Islet of Langerhans (tissue), 1 donor: ENCODE data around the gene SDK1.

Experiments
- FAIRE-seq: peaks from one replicate; lab custom pipeline; 2011; peaks lifted over from hg19 to GRCh38; lab: Jason Lieb, UNC

Gene SDK1

GRCh38 chr7:3425087-3425486, 124.0 kb downstream of the SDK1 start:
- no peak for FAIRE-seq

DNA sequence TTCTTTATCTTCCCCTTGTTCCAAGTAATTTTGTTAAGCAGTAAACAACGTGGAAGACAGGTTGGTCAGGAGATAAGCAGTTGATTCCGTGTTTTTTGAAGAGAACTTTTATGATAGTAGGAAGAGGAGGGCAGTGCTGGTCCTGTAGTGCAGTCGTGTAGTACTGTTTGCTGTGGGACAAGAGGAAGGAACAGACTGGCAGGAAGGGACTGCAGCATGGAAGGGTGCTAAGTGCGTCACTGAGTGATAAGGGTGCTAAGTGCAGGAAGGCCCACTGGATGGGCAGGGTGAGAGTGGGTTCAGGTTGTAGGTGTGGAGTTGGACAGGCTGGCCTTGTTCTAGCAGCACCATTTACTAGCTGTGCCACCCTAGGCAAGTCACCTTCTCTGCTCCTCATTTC, 125.0 kb downstream of the SDK1 start:
- no peak for FAIRE-seq

- no peak for FAIRE-seq
These were observed 126.9 kb downstream of the SDK1 start for GRCh38 chr7:3427957-3428356.

DNA sequence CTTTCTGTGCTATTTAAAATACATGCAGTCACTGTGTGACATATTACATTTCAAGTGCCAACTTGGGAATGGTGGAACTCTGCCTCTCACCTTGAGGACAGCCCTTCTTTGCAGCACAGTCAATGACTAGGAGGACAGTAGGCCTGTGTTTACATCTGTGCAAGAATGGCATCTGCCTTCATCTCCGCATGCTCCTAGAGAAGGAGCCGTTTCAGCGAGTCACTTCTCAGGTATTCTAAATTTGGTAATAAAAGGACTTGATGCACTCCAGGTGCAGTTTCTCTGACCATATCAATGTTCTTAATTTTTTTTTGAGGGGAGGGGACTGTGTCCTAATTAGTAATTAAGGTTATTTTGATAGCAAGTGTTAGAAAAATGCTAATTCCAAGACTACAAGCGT, 128.9 kb downstream of the SDK1 start:
- FAIRE-seq: no peak

GRCh38 chr7:3430588-3430987, 129.5 kb downstream of the SDK1 start:
- no peak for FAIRE-seq

GRCh38 chr7:3431306-3431705, 130.3 kb downstream of the SDK1 start:
- no peak for FAIRE-seq

- no peak for FAIRE-seq
These were observed 131.9 kb downstream of the SDK1 start for GRCh38 chr7:3432911-3433310.

DNA sequence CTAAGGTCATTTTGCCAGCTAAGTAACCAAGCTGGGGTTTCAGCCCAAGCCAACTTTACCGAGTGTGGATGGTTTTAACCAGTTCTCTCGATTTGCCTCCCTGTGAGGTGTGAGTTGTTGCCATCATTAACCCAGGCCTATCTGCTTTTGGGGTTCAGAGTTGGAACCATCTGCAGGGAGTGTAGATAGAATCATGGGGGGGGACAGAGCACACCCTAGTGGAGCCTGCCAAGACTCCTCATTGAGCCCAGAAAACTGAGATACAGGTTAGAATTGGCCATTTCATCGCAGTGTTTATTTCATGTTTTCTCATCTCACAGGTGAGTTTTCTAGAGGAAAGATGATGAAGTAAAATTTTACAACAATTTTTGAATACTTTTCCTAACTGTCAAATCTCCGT, 133.6 kb downstream of the SDK1 start:
- FAIRE-seq: no peak

- no peak for FAIRE-seq
These were observed 135.1 kb downstream of the SDK1 start for GRCh38 chr7:3436112-3436511.

DNA sequence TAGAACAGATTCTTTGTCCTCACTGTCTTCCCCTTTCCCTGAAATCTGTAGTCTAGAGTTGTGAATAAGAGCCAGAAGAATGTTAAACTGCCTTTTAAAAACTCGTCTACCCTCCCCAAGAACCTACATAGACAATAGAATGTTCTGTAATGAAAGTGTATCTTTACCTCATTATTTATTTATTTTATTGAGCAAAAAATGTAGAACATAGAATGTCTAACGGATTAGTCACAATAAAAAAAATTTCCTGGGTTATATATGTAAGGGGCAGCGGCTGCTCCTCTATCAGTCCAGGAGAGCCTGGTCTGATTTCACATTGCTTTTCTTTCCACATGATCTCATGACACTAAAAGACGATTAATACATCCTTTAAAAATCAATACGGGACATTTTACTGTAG, 135.7 kb downstream of the SDK1 start:
- FAIRE-seq: no peak

GRCh38 chr7:3437467-3437866, 136.4 kb downstream of the SDK1 start:
- FAIRE-seq: no peak

DNA sequence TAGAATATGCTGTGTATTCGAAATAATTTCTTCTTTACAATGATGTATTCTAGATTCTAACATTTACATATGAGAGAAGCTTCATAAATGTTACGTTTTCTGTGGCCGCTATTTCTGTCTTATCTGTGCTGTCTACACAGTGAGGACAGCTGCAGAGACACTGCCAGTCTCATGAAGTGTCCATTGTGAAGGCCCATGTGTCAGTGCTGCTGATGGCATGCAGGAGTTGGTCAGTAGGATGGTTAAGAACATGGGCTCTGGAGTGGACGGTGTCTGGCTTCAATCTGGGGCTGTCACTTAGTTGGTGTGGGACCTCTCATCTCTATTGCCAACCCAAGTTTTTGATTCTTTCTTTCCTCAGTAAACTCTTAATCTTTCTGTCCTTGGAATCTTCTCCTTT, 137.3 kb downstream of the SDK1 start:
- FAIRE-seq: no peak

- no peak for FAIRE-seq
These were observed 138.4 kb downstream of the SDK1 start for GRCh38 chr7:3439333-3440030.

DNA sequence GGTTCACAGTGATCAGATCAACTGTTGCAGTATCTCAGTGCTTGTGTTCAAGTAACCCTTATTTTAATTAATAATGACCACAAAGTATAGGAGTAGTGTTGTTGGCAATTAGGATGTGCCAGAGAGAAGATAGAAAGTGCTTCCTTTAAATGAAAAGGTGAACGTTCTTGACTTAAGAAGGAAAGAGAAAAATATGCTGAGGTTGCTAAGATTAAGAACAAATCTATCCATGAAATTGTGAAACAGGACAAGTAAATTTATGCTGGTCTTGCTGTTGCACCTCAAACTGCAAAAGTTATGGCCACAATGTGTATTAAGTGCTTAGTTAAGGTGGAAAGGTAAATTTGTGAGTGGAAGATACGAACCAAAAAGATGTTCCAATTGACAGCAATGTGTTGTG, 139.5 kb downstream of the SDK1 start:
- FAIRE-seq: no peak

- FAIRE-seq: no peak
These were observed 142.7 kb downstream of the SDK1 start for GRCh38 chr7:3443716-3444115.

GRCh38 chr7:3446786-3447185, 145.7 kb downstream of the SDK1 start:
- FAIRE-seq: no peak

DNA sequence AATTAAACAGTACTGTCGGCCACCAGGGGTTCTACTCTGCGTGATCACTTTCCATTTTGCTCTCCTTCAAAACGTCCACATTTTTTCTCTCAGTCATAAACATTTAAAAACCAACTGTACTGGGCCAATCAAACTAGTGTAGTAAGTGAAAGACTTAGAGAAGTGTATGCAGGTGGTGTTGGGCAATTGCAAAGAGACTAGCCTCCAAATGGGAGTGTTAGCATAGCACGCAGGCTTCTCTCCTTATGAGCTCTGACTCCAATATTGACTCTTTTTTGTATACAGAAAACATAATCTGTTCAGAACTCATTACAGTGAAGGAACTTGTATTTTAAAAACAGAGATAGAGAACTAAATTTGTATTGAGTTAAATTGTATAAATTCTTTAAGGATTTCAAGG, 150.6 kb downstream of the SDK1 start:
- FAIRE-seq: no peak

DNA sequence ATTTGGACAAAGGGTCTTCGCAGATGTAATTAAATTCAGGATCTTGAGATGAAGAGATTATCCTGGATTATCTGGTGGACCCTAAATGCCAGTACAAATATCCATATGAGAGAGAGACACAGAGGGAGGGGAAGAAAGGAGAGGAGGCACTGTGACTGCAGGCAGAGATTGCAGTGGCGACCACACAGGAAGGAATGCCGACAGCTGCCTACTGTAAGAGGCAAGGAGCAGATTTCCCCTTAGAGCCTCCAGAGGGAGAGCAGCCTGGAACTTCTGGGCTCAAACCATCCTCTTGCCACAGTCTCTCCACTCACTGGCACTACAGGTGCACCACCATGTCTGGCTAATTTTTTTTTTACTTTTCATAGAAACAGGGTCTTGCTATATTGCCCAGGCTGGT, 152.3 kb downstream of the SDK1 start:
- no peak for FAIRE-seq

GRCh38 chr7:3455806-3456595, 154.9 kb downstream of the SDK1 start:
- no peak for FAIRE-seq

DNA sequence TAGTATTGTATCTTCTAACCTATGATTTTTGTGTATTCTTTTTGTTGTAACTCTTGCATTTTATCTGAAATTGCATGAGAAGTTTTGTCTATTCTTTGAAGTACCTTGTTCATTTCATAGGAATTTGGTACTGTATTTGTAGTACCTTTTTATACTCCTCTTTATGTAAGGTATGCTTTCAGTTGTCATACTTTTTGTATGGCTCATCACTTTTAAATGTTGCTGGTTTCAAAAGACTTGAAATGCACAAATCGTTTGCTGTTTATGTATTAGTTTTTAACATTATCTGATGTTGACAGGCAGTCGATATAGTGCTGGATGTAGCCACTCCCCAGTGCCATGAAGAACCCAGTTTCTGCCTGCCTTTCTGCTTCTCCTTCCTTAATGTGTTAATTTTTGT, 158.1 kb downstream of the SDK1 start:
- no peak for FAIRE-seq

DNA sequence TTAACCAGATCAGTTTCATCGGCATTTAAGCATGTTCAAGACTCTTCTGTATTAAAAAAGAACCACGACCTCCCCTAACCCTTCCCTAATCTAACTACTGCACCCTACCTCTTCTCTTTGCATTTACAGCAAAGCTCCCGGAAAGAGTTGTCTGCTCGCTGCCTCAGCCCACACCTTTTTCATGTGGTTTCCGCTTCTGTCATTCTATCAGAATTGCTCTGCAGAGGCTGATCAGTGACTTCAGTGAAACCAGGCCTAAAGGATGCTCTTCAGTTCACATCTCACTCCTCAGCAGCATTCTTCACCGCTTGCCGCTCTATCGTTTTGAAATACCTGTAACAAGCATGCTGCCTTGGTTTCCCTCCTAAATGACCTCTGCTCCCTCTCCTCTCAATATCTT, 160.9 kb downstream of the SDK1 start:
- no peak for FAIRE-seq

GRCh38 chr7:3463696-3464095, 162.6 kb downstream of the SDK1 start:
- FAIRE-seq: no peak

GRCh38 chr7:3464900-3465622, 164.0 kb downstream of the SDK1 start:
- FAIRE-seq: no peak
